Measurements from ENCODE around the gene MRPS22. TPM values are rescaled to one million over a fixed set of nuclear protein-coding genes. Genes with fewer than 3 reads are reported as not detected.
A peak's percentile ranks its signal among the peaks of the same experiment; 100 is the strongest.

The MRPS22 gene
- total RNA-seq (2021; fragmentation: NEBNext Ultra II Directional; extraction: Animal tissue kit (Norgen Biotek cat#: 25700)) (45.3 and 45.8 TPM in 2 replicates), polyA plus RNA-seq (2011; rRNA removed) (27.2 and 28.3 TPM in 2 replicates), polyA minus RNA-seq (2011; rRNA and poly(A)+ RNA removed) (10.7 and 20.1 TPM in 2 replicates)
- 41.7 TPM for polyA plus RNA-seq (2011; cell fraction: cytosol; rRNA removed)
- 13.3 TPM for polyA plus RNA-seq (2011; cell fraction: nucleus; rRNA removed)
- 36.8 to 38.8 TPM (median 37.5 TPM) in 4 replicates for polyA plus RNA-seq (2012, experiment 1 of 2)
- 7.3 TPM for polyA plus RNA-seq (2012, experiment 2 of 2)
- 41.7 TPM for polyA plus RNA-seq (2013, experiment 1 of 2)
- 40.3 TPM for polyA plus RNA-seq (2013, experiment 2 of 2)
- 9.1 TPM for polyA minus RNA-seq (2011; cell fraction: cytosol; rRNA and poly(A)+ RNA removed)
- polyA minus RNA-seq (2011; cell fraction: nucleus; rRNA and poly(A)+ RNA removed) = 25.5 TPM
- long read RNA-seq, experiment 1, transcript MRPS22-201 (8 exons, 1,120 nt) = major isoform, 32 of 55 reads
- long read RNA-seq, experiment 1, transcript MRPS22-202 (8 exons, 1,099 nt) = minor isoform, 5 of 55 reads
- long read RNA-seq, experiment 1, partial matches to known transcripts = 9 of 55 reads
- long read RNA-seq, experiment 1, other reads (novel, unspliced or antisense) = 7 of 55 reads
- long read RNA-seq, experiment 2, transcript MRPS22-202 (8 exons, 1,099 nt) = minor isoform, 30 of 157 reads
- long read RNA-seq, experiment 2, transcript MRPS22-201 (8 exons, 1,120 nt) = major isoform, 124 of 157 reads
- long read RNA-seq, experiment 2, partial matches to known transcripts = 2 of 157 reads
- long read RNA-seq, experiment 2, other reads (novel, unspliced or antisense) = 0 of 157 reads

- H2BK20ac ChIP-seq (ENCODE audit: low read length) = no peak within 1 kb of the TSS
- peak; percentile 94 for TF ChIP-seq YY1 (IDR thresholded peaks at IDR 0.05; ENCODE audit: low read depth, low read length)
- TF ChIP-seq SIX5 (IDR thresholded peaks at IDR 0.05; ENCODE audit: low read depth, low read length) = peak; percentile 89
- TF ChIP-seq SP1 (IDR thresholded peaks at IDR 0.05; ENCODE audit: low read depth, low read length) = 0 out of 2 replicates have a peak, but pooled peaks have one; percentile 24
- 0 out of 4 replicates have a peak, but pooled peaks of 1 of the 2 experiments have one; percentile 81 for TF ChIP-seq HDAC2 (IDR thresholded peaks at IDR 0.05; ENCODE audit: borderline replicate concordance in 1 of 2, low read depth in 2 of 2, low read length in 2 of 2)
- peak; percentile 97 for TF ChIP-seq KDM4A (IDR thresholded peaks at IDR 0.05; ENCODE audit: low read depth, low read length, severe bottlenecking)
- TF ChIP-seq RBBP5 (IDR thresholded peaks at IDR 0.05; ENCODE audit: borderline replicate concordance, low read depth, low read length) = 0 out of 2 replicates have a peak, but pooled peaks have one; percentile 65
Observed at GRCh38 chr3:139343895-139344856, at the start of gene MRPS22. MRPS22 (plus strand) TSS chr3:139344020; CDS start chr3:139344027, 7 bp downstream.

More at GRCh38 chr3:139343895-139344856, at the start of gene MRPS22:
- no peak within 1 kb of the TSS for H2BK12ac ChIP-seq (ENCODE audit: low read depth, low read length)
- H3K4me3 ChIP-seq (ENCODE audit: extremely low read depth in 1 of 4, insufficient read depth in 2 of 4, low read depth in 3 of 4, low read length in 4 of 4) = peak within 1 kb of the TSS; percentile 62 to 100 (median 98)
- H2BK5ac ChIP-seq (ENCODE audit: low read depth, low read length) = peak within 1 kb of the TSS; percentile 76; the same call in 1 of the 2 replicates
- no peak within 1 kb of the TSS for H4K5ac ChIP-seq (ENCODE audit: insufficient read length, low read depth, low read length)
- FAIRE-seq (peak; percentile 7), DNase-seq (ENCODE audit: low read depth in 1 of 2, low spot score in 2 of 2) (peak; percentile 49 to 72)
- H3K23me2 ChIP-seq (ENCODE audit: low read depth, low read length) = peaks cover 2% of the 10 kb centered on the region
- no peak within 1 kb of the TSS for H2AK5ac ChIP-seq (ENCODE audit: low read depth, low read length)
- no peak within 1 kb of the TSS for H3K56ac ChIP-seq (replicated peaks; ENCODE audit: insufficient read length, low read depth, low read length)
- no peak within 1 kb of the TSS for H2BK120ac ChIP-seq (replicated peaks; ENCODE audit: low read depth, low read length)
- no peak within 1 kb of the TSS for H3K14ac ChIP-seq (ENCODE audit: insufficient read length)
- no peak within 1 kb of the TSS for H4K91ac ChIP-seq (replicated peaks; ENCODE audit: insufficient read length, low read length)
- no peak within 1 kb of the TSS for H3K18ac ChIP-seq (ENCODE audit: extremely low read depth, low read length)
- peaks cover 0 to 21% (median 10%) of the 10 kb centered on the region in 4 experiments; a peak in 6 of 7 replicates for H3K27me3 ChIP-seq (replicated peaks in 1 of 4; ENCODE audit: control insufficient read depth in 3 of 4, extremely low read depth in 1 of 4, insufficient read depth in 3 of 4, low read length in 3 of 4)
- ChIA-PET CTCF (ENCODE audit: partially characterized antibody) (interaction anchor here (0.8 to 2.9 kb wide), 3 partner anchors 10 to 217 kb away, joined by 3 to 27 read pairs (median 4); no protein-coding TSS in a partner anchor), POLR2A (ENCODE audit: partially characterized antibody) (interaction anchor here (0.6 to 3.6 kb wide), 6 partner anchors 8 to 201 kb away, joined by 3 to 17 read pairs (median 3); partner anchors contain the start of gene COPB2)
- no peaks in the 10 kb centered on the region for H3K79me1 ChIP-seq (ENCODE audit: low read depth, low read length)
- no peaks in the 10 kb centered on the region; a peak in 1 of 7 replicates for H3K4me1 ChIP-seq (replicated peaks in 1 of 4; ENCODE audit: control insufficient read depth in 3 of 4, insufficient read depth in 4 of 4, low read length in 3 of 4)
- no peak within 1 kb of the TSS for H2BK15ac ChIP-seq (ENCODE audit: low read length)
- H2AFZ ChIP-seq (ENCODE audit: low read length) = peak within 1 kb of the TSS; percentile 100
- peak within 1 kb of the TSS; percentile 71 to 87 for H3K4me2 ChIP-seq (ENCODE audit: insufficient read depth in 1 of 2, low read depth in 2 of 2, low read length in 2 of 2)
- H4K20me1 ChIP-seq (replicated peaks in 1 of 2; ENCODE audit: control insufficient read depth in 1 of 2, insufficient read depth in 2 of 2, low read length in 2 of 2) = no peaks in the 10 kb centered on the region
- H3K9ac ChIP-seq (replicated peaks in 1 of 4; ENCODE audit: extremely low read depth in 1 of 4, low read depth in 3 of 4, low read length in 3 of 4) = peak within 1 kb of the TSS; percentile 83 to 98 (median 90)
- no peak within 1 kb of the TSS for H3K4ac ChIP-seq (replicated peaks; ENCODE audit: insufficient read length, low read depth, low read length)
- no peaks in the 10 kb centered on the region for H3K9me3 ChIP-seq (ENCODE audit: insufficient read depth in 2 of 2, low read depth in 1 of 2, low read length in 1 of 2)
- H3K36me3 ChIP-seq (ENCODE audit: control insufficient read depth in 2 of 4, insufficient read depth in 4 of 4, low read length in 3 of 4) = peaks cover 5 to 19% (median 12%) of the 10 kb centered on the region in 4 experiments; a peak in 7 of 8 replicates
- H3K27ac ChIP-seq (ENCODE audit: low read depth, low read length) = peak within 1 kb of the TSS; percentile 80
- H4K8ac ChIP-seq (ENCODE audit: extremely low read depth, insufficient read depth, low read length) = peak within 1 kb of the TSS; percentile 99
- H3K79me2 ChIP-seq (ENCODE audit: control insufficient read depth in 1 of 2, insufficient read depth in 2 of 2, low read length in 2 of 2) = peaks cover 4 to 22% of the 10 kb centered on the region in 2 experiments
- no peak within 1 kb of the TSS for H3K23ac ChIP-seq (ENCODE audit: insufficient read length)
- WGBS, 2 experiments (ENCODE audit: extremely low coverage in 1 of 2, insufficient coverage in 1 of 2, insufficient read length in 1 of 2, insufficient replicate concordance in 2 of 2, low coverage in 1 of 2, low lambda C conversion rate in 2 of 2, missing lambda C conversion rate in 1 of 2) = 4% methylated on average over 36 of the region's 37 CpGs; no CpG with 5 or more reads in 1 of the 2 experiments

Measured in H1 (cell line).